Heart right ventricle (tissue), 16 donors: ENCODE data around the gene PCCA. TPM values are rescaled to one million over a fixed set of nuclear protein-coding genes. Genes with fewer than 3 reads are reported as not detected.

Experiments
- ATAC-seq, 8 donors: fragments of 200-7000 bp; cut with Tn5 transposase; one replicate each; pipeline ENCODE4 v1.9.1; 2020; ENCODE audit warnings: mild to moderate bottlenecking in 8 of 8, moderate library complexity in 8 of 8, moderate number of reproducible peaks in 1 of 8
- DNase-seq, 2 donors: peaks; one replicate each; pipeline ENCODE4 v3.0.0-alpha.2; 2020
- H3K27ac ChIP-seq, 10 donors: fragments of 200-600 bp; sonication (generic) in 2 of 10; one replicate each; pipeline versions ENCODE4 v1.5.0 to v1.8.0; 2020 to 2022; ENCODE audit warnings: mild to moderate bottlenecking in 3 of 10
- H3K27me3 ChIP-seq, 7 donors: fragments of 200-600 bp; one replicate each; pipeline ENCODE4 v1.8.0; 2021 to 2022; ENCODE audit warnings: mild to moderate bottlenecking in 2 of 7
- H3K36me3 ChIP-seq, 9 donors: fragments of 200-600 bp; sonication (generic) in 1 of 9; one replicate each; pipeline versions ENCODE4 v1.5.0 to v1.8.0; 2020 to 2022; ENCODE audit warnings: mild to moderate bottlenecking in 2 of 9
- H3K4me1 ChIP-seq, 9 donors: fragments of 200-600 bp; sonication (generic) in 1 of 9; one replicate each; pipeline versions ENCODE4 v1.5.0 to v1.8.0; 2020 to 2022; ENCODE audit warnings: mild to moderate bottlenecking in 4 of 9
- H3K4me3 ChIP-seq, 10 donors: fragments of 200-600 bp; sonication (generic) in 2 of 10; one replicate each; pipeline versions ENCODE4 v1.5.0 to v1.8.0; 2020 to 2022; ENCODE audit warnings: mild to moderate bottlenecking in 7 of 10, moderate library complexity in 2 of 10
- H3K9me3 ChIP-seq, 11 donors: fragments of 200-600 bp in 10 of 11; sonication (generic) in 2 of 11; one replicate each; pipeline versions ENCODE4 v1.5.0 to v1.8.0; 2013 to 2022; ENCODE audit warnings: mild to moderate bottlenecking in 2 of 11, control low read depth in 1 of 11, moderate library complexity in 1 of 11
- CTCF ChIP-seq, 9 donors: fragments of 200-600 bp; sonication (generic) in 2 of 9; IDR thresholded peaks; one replicate each; pipeline versions ENCODE4 v1.5.0 to v1.8.0; 2021 to 2022; ENCODE audit warnings: antibody characterized with exemption in 9 of 9, mild to moderate bottlenecking in 5 of 9, moderate library complexity in 1 of 9
- WGBS, 2 donors: extraction: QIAGEN DNeasy Blood & Tissue Kit; methylation state at CpG; one replicate each; pipeline ENCODE4 v1.1.7; 2013; ENCODE audit warnings: inconsistent platforms in 1 of 2; 5-methylcytosine and 5-hydroxymethylcytosine counted together
- intact Hi-C, 10 donors: fragments of 100-400 bp; cut with DNase I; formaldehyde crosslinking; loops; one replicate each; pipeline versions ENCODE4 v1.11.1 to v1.14.2; 2022
- polyA plus RNA-seq, 2 donors: library from polyadenylated mRNA; stranded (reverse); fragments of 200-250 nt; gene quantifications; one replicate each; pipeline ENCODE4 v1.2.3, GENCODE V29; 2013
- total RNA-seq, 10 donors: library from RNA; stranded (reverse); fragmentation: NEBNext Ultra II Directional in 3 of 10; extraction: Animal tissue kit (Norgen Biotek cat#: 25700) in 3 of 10; gene quantifications; one replicate each; pipeline versions ENCODE4 v1.2.1 to v1.2.4, GENCODE V29; 2021 to 2023
- donor health status: Arrhythmogenic right ventricular cardiomyopathy.
- donor health status: ischemic (EF 13 %, LVEDD 7.1; RV severe dilation, severe dysfunction).
- donor health status: healthy with polysubstance abuse.
- donor health status: DM: no; HTN: yes; CAD: no.
- donor health status: DM: no; HTN: no; CAD: no.
- donor health status: ischemic (EF 25% LVEDD 6.9; RV normal size, moderate dysfunction).
- donor health status: ischemic (EF 25% LVEDD 5.7; RV mildly dilated, moderate dysfunction).
- donor health status: healthy.
- donor health status: DM: yes; HTN: yes; CAD: no.
- donor health status: Ischemic cardiomyopathy.
- donor health status: ischemic (EF 35%, LVEDD 5.7; RV mildly dilated, moderate dysfunction).
- donor health status: nonischemic (EF 11% LVEDD 7.7; RV severe dilation, severe dysfunction).
- donor health status: DM: yes; HTN: yes; CAD: no.
- donor health status: PGD.
- donor health status: ischemic (EF 29% LVEDD 5.4; RV normal size, mild dysfunction).
- donor health status: nonischemic (EF 23%, LVEDD 6.1; RV moderate dilation, normal function).

PCCA gene
- total and polyA plus RNA-seq, 12 donors = 21.2 to 71.9 (median 60.7) TPM

- Histone ChIP-seq H3K27ac (no peak overlapping the region), H3K27me3 (no peaks in the 10 kb centered on the region), H3K36me3 (no peaks in the 10 kb centered on the region), H3K4me3 (no peak overlapping the region), H3K9me3 (no peaks in the 10 kb centered on the region), H3K4me1 (peaks cover 0 to 19% (median 3%) of the 10 kb centered on the region in 9 donors)
- WGBS, 2 donors = 93 to 96% methylated on average over 8 of the region's 8 CpGs
- no peak for TF ChIP-seq CTCF (IDR thresholded peaks at IDR 0.05)
- intact Hi-C loops = no loop called here
- no peak for ATAC-seq
- DNase-seq = no peak
Measured at GRCh38 chr13:100508996-100509395, 420.1 kb downstream of the PCCA start.

GRCh38 chr13:100510208-100510957, 421.5 kb downstream of the PCCA start:
- Histone ChIP-seq H3K27me3 (no peaks in the 10 kb centered on the region), H3K36me3 (no peaks in the 10 kb centered on the region), H3K4me1 (peaks cover 0 to 25% (median 7%) of the 10 kb centered on the region in 9 donors), H3K4me3 (no peak overlapping the region), H3K27ac (no peak overlapping the region), H3K9me3 (no peaks in the 10 kb centered on the region)
- no peak for TF ChIP-seq CTCF (IDR thresholded peaks at IDR 0.05)
- WGBS, 2 donors = 80 to 84% methylated on average over 11 of the region's 11 CpGs
- intact Hi-C loops = loop anchor here in 7 of 10 donors (5.0 to 10.0 kb wide), 7 partner anchors 276 to 858 kb away; no protein-coding TSS in a partner anchor
- DNase-seq = no peak
- ATAC-seq = peak in 1 of 8 donors; percentile 18

GRCh38 chr13:100511466-100511865, 422.6 kb downstream of the PCCA start:
- peak in 3 of 8 donors; percentile 28 to 64 (median 63) for ATAC-seq

GRCh38 chr13:100512422-100512821, 423.5 kb downstream of the PCCA start:
- H3K4me3 ChIP-seq = no peak overlapping the region
- no peaks in the 10 kb centered on the region for H3K9me3 ChIP-seq
- H3K4me1 ChIP-seq = peaks cover 0 to 25% (median 7%) of the 10 kb centered on the region in 9 donors
- no peak for TF ChIP-seq CTCF (IDR thresholded peaks at IDR 0.05)
- peaks cover 0 to 11% (median 0%) of the 10 kb centered on the region in 9 donors for H3K36me3 ChIP-seq
- ATAC-seq (no peak), DNase-seq (no peak)
- WGBS, 2 donors = 93 to 95% methylated on average over 9 of the region's 9 CpGs
- no peak overlapping the region for H3K27ac ChIP-seq
- intact Hi-C loops = loop anchor here in 7 of 10 donors (5.0 to 10.0 kb wide), 7 partner anchors 278 to 860 kb away; no protein-coding TSS in a partner anchor
- H3K27me3 ChIP-seq = no peaks in the 10 kb centered on the region

More at GRCh38 chr13:100511466-100511865, 422.6 kb downstream of the PCCA start:
- DNase-seq = no peak
- no peaks in the 10 kb centered on the region for H3K27me3 ChIP-seq
- TF ChIP-seq CTCF (IDR thresholded peaks at IDR 0.05) = no peak
- no peak overlapping the region for H3K27ac ChIP-seq
- 64 to 72% methylated on average over 7 of the region's 7 CpGs for WGBS, 2 donors
- H3K4me1 ChIP-seq = peaks cover 0 to 25% (median 7%) of the 10 kb centered on the region in 9 donors
- H3K9me3 ChIP-seq = no peaks in the 10 kb centered on the region
- H3K36me3 ChIP-seq = peaks cover 0 to 11% (median 0%) of the 10 kb centered on the region in 9 donors
- H3K4me3 ChIP-seq = no peak overlapping the region
- intact Hi-C loops = loop anchor here in 7 of 10 donors (5.0 to 10.0 kb wide), 7 partner anchors 277 to 859 kb away; no protein-coding TSS in a partner anchor
